ENCODE measurements around the gene EBF3.

DNA sequence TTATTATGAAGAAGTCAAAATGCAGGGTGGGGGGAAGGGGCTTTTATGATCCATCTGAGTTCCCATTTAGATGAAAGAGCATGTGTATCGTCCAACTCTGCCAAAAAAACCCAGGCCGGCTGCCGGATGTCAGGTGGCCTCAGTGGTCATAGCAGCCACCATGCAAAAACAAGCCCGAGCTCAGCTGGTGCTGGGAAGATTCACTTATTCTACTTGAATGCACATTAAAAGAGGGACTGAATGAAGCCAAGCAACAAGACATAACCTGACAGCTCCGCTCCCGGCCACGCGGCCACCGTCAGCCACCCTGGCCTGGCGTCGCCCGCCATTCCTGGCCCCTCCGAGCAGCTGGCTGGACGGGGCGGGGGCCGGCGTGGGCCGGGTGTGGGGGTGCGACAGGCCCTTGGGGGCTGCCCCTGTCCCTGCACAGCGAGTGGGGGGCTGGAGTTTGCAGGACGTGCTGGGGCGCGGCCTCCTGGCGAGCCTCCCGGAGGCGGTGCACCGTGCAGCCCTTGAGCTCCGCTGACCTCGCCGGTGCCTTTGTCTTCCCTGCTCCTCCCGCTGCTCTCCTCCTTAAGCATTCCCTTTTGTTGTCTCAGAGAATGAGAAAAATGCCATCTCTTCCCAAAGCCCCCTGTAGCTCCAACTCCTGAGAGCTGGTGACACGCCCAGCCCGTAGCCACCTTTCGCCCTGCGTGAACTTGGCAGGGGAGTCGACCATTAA lies 67.8 kb downstream of the EBF3 start:
- TF ChIP-seq, protein P1, sequence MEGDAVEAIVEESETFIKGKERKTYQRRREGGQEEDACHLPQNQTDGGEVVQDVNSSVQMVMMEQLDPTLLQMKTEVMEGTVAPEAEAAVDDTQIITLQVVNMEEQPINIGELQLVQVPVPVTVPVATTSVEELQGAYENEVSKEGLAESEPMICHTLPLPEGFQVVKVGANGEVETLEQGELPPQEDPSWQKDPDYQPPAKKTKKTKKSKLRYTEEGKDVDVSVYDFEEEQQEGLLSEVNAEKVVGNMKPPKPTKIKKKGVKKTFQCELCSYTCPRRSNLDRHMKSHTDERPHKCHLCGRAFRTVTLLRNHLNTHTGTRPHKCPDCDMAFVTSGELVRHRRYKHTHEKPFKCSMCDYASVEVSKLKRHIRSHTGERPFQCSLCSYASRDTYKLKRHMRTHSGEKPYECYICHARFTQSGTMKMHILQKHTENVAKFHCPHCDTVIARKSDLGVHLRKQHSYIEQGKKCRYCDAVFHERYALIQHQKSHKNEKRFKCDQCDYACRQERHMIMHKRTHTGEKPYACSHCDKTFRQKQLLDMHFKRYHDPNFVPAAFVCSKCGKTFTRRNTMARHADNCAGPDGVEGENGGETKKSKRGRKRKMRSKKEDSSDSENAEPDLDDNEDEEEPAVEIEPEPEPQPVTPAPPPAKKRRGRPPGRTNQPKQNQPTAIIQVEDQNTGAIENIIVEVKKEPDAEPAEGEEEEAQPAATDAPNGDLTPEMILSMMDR (IDR thresholded peaks at IDR 0.05; ENCODE audit: insufficient read depth, low read depth, low read length), result no peak
- no peak for TF ChIP-seq EZH2 (IDR thresholded peaks at IDR 0.05; ENCODE audit: insufficient read depth, low read length)

Data from astrocyte (in vitro differentiated cells and primary cell).